ENCODE measurements around the gene HENMT1.
A peak's percentile ranks its signal among the peaks of the same experiment; 100 is the strongest.
"Not testable (repeated sequence)": the region's sequence is repeated elsewhere in the genome, so short reads cannot be mapped to it uniquely, and the experiment has no call there.

The HENMT1 gene

GRCh38 chr1:108653431-108654105 lies 7.3 kb downstream of the HENMT1 start:
- H3K27ac ChIP-seq, result no peak overlapping the region
- TF ChIP-seq CTCF (IDR thresholded peaks at IDR 0.05) (no peak), ZFX (IDR thresholded peaks at IDR 0.05; ENCODE audit: borderline replicate concordance) (no peak)

DNA sequence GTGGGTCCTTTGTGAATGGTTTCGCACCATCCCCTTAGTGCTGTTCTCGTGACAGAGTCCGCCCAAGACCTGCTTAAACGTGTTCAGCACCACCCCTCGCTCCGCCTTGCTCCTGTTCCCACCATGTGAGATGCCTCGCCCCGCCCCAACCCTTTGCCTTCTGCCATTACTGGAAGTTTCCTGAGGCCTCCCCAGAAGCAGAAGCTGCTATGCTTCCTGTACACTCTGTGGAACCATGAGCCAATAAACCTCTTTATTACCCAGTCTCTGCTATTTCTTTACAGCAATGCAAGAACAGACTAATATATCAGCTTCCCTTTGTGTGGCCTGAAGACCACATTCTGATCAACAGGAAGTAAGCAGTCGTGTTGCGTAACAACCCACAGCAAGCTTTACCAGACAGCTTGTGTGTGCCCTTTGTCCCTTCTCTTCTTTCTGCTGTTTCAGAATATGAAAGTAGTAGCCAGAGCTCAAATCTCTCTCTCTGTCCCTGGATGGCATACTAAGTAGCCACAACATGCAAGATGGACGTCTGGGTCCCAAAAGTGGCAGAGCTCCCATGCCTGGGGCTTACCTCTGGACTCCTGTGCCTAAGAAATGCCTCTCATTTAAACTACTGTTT lies 14.1 kb downstream of the HENMT1 start:
- no peak for TF ChIP-seq ZFX (IDR thresholded peaks at IDR 0.05; ENCODE audit: borderline replicate concordance)
- TF ChIP-seq CTCF (IDR thresholded peaks at IDR 0.05), result no peak
- H3K27ac ChIP-seq, result no peak overlapping the region

GRCh38 chr1:108646265-108646647 lies 14.6 kb downstream of the HENMT1 start:
- H3K27ac ChIP-seq, result no peak overlapping the region

GRCh38 chr1:108645564-108646184 lies 15.2 kb downstream of the HENMT1 start:
- H3K27ac ChIP-seq, result no peak overlapping the region
- TF ChIP-seq CTCF (IDR thresholded peaks at IDR 0.05) (no peak), ZFX (IDR thresholded peaks at IDR 0.05; ENCODE audit: borderline replicate concordance) (no peak)

More at GRCh38 chr1:108646265-108646647, 14.6 kb downstream of the HENMT1 start:
- TF ChIP-seq ZFX (IDR thresholded peaks at IDR 0.05; ENCODE audit: borderline replicate concordance) (no peak), CTCF (IDR thresholded peaks at IDR 0.05) (no peak)

- TF ChIP-seq ZFX (IDR thresholded peaks at IDR 0.05; ENCODE audit: borderline replicate concordance), result no peak
- no peak for TF ChIP-seq CTCF (IDR thresholded peaks at IDR 0.05)
- H3K27ac ChIP-seq, result no peak overlapping the region
These were observed 15.9 kb downstream of the HENMT1 start for GRCh38 chr1:108644984-108645383.

GRCh38 chr1:108643492-108644335 lies 17.2 kb downstream of the HENMT1 start:
- TF ChIP-seq CTCF (IDR thresholded peaks at IDR 0.05) (peak; percentile 72), ZFX (IDR thresholded peaks at IDR 0.05; ENCODE audit: borderline replicate concordance) (no peak)
- H3K27ac ChIP-seq, result no peak overlapping the region

DNA sequence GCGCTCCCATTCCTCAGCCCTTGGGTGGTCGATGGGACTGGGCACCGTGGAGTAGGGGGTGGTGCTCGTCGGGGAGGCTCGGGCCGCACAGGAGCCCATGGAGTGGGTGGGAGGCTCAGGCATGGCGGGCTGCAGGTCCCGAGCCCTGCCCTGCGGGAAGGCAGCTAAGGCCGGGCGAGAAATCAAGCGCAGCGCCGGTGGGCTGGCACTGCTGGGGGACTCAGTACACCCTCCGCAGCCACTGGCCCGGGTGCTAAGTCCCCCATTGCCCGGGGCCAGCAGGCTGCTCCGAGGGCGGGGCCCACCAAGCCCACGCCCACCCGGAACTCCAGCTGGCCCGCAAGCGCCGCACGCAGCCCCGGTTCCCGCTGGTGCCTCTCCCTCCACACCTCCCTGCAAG lies 20.0 kb downstream of the HENMT1 start:
- H3K27ac ChIP-seq, result not testable (repeated sequence)

Data from 22Rv1 (cell line).